ENCODE results near the gene TSEN15.

Gene TSEN15

DNA sequence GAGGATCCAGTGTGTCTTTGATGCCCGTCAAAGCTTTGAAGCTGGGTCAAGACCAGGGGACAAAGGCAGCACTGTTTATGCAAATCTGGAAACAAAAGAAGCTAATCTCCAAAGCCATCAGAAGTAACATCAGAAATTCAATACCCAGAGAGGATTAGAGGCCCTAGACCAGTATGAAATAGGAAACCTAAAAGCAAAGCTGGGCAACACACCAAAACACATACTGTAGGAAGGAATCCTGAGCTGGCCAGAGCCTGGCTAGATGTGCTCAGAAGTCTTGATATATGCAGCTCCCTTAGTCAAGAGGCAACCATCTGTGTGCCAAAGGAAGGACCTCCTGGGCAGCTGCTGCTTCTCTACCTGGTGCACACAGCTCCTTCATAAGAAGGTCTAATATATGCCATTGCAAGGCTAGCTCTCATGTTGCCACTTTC lies 26.3 kb upstream of the TSEN15 start:
- no peak for DNase-seq (ENCODE audit: low read depth in 1 of 2, low spot score in 1 of 2)
- Histone ChIP-seq H3K27ac (replicated peaks) (no peak overlapping the region), H3K4me3 (replicated peaks; ENCODE audit: insufficient read depth, low read length) (no peak overlapping the region), H3K27me3 (ENCODE audit: insufficient read depth, poor library complexity, severe bottlenecking) (no peaks in the 10 kb centered on the region)
- TF ChIP-seq CTCF (IDR thresholded peaks at IDR 0.05; ENCODE audit: insufficient read depth, low read length) = no peak
- TF ChIP-seq REST (IDR thresholded peaks at IDR 0.05; ENCODE audit: insufficient replicate concordance, low read depth) = no peak
- TF ChIP-seq POLR2AphosphoS5 (IDR thresholded peaks at IDR 0.05; ENCODE audit: low read depth) = no peak

DNA sequence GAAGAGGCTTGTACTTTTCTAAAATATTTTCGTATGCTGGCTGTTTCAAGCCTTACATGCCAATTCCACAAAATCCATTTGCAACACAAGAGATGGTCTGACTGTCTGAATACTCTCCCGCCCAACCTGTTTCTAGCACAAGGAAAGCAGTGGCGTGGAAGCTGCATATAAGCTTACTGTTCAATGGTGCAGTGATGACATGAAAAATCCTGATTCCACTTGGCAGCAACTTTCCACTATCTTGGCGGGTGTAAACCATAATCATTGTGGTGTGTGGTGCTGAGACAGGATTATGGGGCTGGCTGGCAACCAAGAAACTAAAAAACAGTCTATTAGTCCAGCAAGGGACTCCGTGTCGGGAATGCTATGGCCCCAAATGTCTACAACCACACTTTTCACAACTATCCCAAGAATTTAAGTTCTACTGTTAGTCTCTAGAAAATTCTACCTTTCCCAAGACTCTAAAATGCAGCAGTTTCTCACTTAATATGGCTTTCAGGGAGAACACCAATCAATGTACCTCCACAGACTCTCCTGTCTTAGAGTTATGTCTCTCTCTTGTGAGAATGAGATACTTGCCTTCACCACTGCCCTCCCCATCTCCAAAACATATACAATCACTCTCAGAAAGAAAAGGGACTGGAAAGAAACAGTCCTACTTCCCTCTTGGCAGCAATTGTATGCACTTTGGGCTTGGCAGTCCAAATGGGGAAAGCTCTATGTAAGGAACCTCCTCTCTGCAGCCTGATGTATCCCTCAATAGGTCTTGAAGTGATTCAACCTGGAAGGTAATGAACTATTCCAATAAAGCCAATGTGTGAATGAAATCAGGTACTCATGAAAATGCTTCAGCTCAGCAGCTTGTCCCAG lies 23.5 kb upstream of the TSEN15 start:
- TF ChIP-seq REST (IDR thresholded peaks at IDR 0.05; ENCODE audit: insufficient replicate concordance, low read depth) (no peak), SPI1 (IDR thresholded peaks at IDR 0.05; ENCODE audit: borderline replicate concordance, low read depth) (no peak), CTCF (IDR thresholded peaks at IDR 0.05; ENCODE audit: insufficient read depth, low read length) (no peak), POLR2AphosphoS5 (IDR thresholded peaks at IDR 0.05; ENCODE audit: low read depth) (no peak), GABPA (IDR thresholded peaks at IDR 0.05; ENCODE audit: low read depth) (no peak)
- Histone ChIP-seq H3K27ac (replicated peaks) (no peak overlapping the region), H3K27me3 (ENCODE audit: insufficient read depth, poor library complexity, severe bottlenecking) (no peaks in the 10 kb centered on the region), H3K4me3 (replicated peaks; ENCODE audit: insufficient read depth, low read length) (no peak overlapping the region)
- DNase-seq (ENCODE audit: low read depth in 1 of 2, low spot score in 1 of 2) = no peak

DNA sequence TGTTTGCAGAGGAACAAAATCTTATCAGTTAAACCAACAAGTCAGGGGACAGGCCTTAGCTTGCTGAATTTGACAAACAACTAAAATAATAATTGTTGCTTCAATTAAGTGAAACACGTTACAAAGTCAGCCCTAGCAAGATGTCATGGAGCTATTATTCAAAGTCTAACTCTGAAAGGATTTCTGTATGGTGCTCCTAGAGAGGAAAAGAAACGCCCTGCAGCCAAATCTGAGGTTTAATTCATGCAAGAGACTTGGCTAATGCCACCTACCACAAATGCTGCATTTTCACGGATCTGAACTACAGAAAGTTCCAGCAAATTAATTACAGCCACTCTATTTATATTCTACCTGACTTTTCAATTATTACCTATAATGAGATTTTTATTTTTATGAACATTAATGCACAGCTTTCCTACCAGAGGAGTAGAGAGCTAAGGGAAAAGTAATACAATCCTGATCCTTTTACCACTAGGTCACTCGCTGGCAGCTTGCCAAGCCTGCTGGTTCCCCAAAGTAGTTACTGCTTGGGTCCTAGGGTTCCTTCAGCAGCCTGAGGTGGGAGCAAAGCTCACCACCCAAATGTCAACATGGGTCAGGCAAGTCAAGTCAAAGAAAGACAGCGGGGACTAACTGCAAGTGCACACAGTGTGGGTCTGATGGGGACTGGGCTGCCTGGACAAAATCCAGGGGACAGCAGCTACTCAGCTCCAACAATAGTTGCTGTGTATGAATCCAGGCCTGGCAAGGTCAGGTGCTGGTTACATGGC lies 22.5 kb upstream of the TSEN15 start:
- H3K27me3 ChIP-seq (ENCODE audit: insufficient read depth, poor library complexity, severe bottlenecking) = no peaks in the 10 kb centered on the region
- TF ChIP-seq REST (IDR thresholded peaks at IDR 0.05; ENCODE audit: insufficient replicate concordance, low read depth) (no peak), CTCF (IDR thresholded peaks at IDR 0.05; ENCODE audit: insufficient read depth, low read length) (no peak), GABPA (IDR thresholded peaks at IDR 0.05; ENCODE audit: low read depth) (no peak), POLR2AphosphoS5 (IDR thresholded peaks at IDR 0.05; ENCODE audit: low read depth) (no peak), SPI1 (IDR thresholded peaks at IDR 0.05; ENCODE audit: borderline replicate concordance, low read depth) (no peak)
- DNase-seq (ENCODE audit: low read depth in 1 of 2, low spot score in 1 of 2) = peak in 1 of 2 experiments; percentile 30
- H3K27ac ChIP-seq (replicated peaks) = no peak overlapping the region
- H3K4me3 ChIP-seq (replicated peaks; ENCODE audit: insufficient read depth, low read length) = no peak overlapping the region

Measured in HL-60 (cell line).